ENCODE measurements around the gene KMO. TPM values are rescaled to one million over a fixed set of nuclear protein-coding genes. Genes with fewer than 3 reads are reported as not detected.

KMO gene
- 0.37 to 1.2 TPM (median 0.53 TPM) in 5 replicates for total RNA-seq (2022; extraction: Qiagen RNA extraction)

GRCh38 chr1:241532162-241532531 is at the start of gene KMO:
Gene KMO (plus strand): TSS chr1:241532378. CDS start chr1:241532445, 67 bp downstream.

GRCh38 chr1:241519308-241520079 is 12.7 kb upstream of the KMO start, which contains the start of gene FH:
Gene FH (minus strand): TSS chr1:241519755. CDS start chr1:241519722, 33 bp downstream.

GRCh38 chr1:241640149-241640866 is 108.1 kb downstream of the KMO start, which contains the start of the genes CHML and OPN3:
Gene CHML (minus strand): TSS chr1:241640369. CDS start chr1:241635766, 4,603 bp downstream.
Gene OPN3 (minus strand): TSS chr1:241640369. CDS start chr1:241640254, 115 bp downstream.

Other genes with a start within 250 kb of the KMO start
- gene RGS7, start 175.2 kb upstream of the KMO start, total RNA-seq (2022; extraction: Qiagen RNA extraction) = 0.05 to 0.10 TPM (median 0.05 TPM) in 3 of 5 replicates, not detected in the others
- gene FH, start 12.6 kb upstream of the KMO start, total RNA-seq (2022; extraction: Qiagen RNA extraction) = 84.4 to 90.2 TPM (median 85.0 TPM) in 5 replicates
- gene CHML, start 108.0 kb downstream of the KMO start, total RNA-seq (2022; extraction: Qiagen RNA extraction) = 8.0 to 10.9 TPM (median 8.3 TPM) in 5 replicates
- 54.2 to 71.1 TPM (median 65.0 TPM) in 5 replicates for gene OPN3, start 108.0 kb downstream of the KMO start, total RNA-seq (2022; extraction: Qiagen RNA extraction)
- 0.08 TPM in 1 of 5 replicates, not detected in the others for gene WDR64, start 119.9 kb downstream of the KMO start, total RNA-seq (2022; extraction: Qiagen RNA extraction)